Fibroblast of lung (primary cell): ENCODE data around the gene DHRS7C. TPM values are rescaled to one million over a fixed set of nuclear protein-coding genes. Genes with fewer than 3 reads are reported as not detected.
"Not testable (repeated sequence)": the region's sequence is repeated elsewhere in the genome, so short reads cannot be mapped to it uniquely, and the experiment has no call there.

Source experiments
- DNase-seq, 2 donors: peaks; one replicate each; pipeline versions ENCODE4 v3.0.0 to v3.0.0-alpha.2; 2010; ENCODE audit warnings: low read depth in 2 of 2
- H2AFZ ChIP-seq: 2 replicates; pipeline ENCODE4 v1.5.1; 2012; ENCODE audit warnings: low read length, control low read depth, inconsistent platforms
- H3K27ac ChIP-seq: 2 replicates; pipeline ENCODE4 v1.5.1; 2011; ENCODE audit warnings: low read length, control low read depth; ENCODE audit not compliant: insufficient read depth
- H3K27me3 ChIP-seq: 2 replicates; pipeline ENCODE4 v1.5.1; 2011; ENCODE audit warnings: mild to moderate bottlenecking, low read length; ENCODE audit not compliant: control insufficient read depth, insufficient read depth
- H3K36me3 ChIP-seq: 2 replicates; pipeline ENCODE4 v1.5.1; 2011; ENCODE audit warnings: low read length; ENCODE audit not compliant: control insufficient read depth, insufficient read depth
- H3K4me1 ChIP-seq: 2 replicates; pipeline ENCODE4 v1.5.1; 2011; ENCODE audit warnings: low read length; ENCODE audit not compliant: control insufficient read depth, insufficient read depth; ENCODE audit errors: extremely low read depth
- H3K4me2 ChIP-seq: 2 replicates; pipeline ENCODE4 v1.5.1; 2011; ENCODE audit warnings: low read length, control low read depth; ENCODE audit not compliant: insufficient read depth; ENCODE audit errors: extremely low read depth
- H3K4me3 ChIP-seq, 4 experiments: fragments of 200-600 bp in 1 of 4; sonication (generic) in 1 of 4; replicated peaks in 1 of 4; 2 replicates each; pipeline ENCODE4 v1.5.1; 2011 to 2016; ENCODE audit warnings: low read length in 4 of 4, low read depth in 3 of 4, mild to moderate bottlenecking in 3 of 4, control low read depth in 2 of 4, inconsistent platforms in 1 of 4, mixed read lengths in 1 of 4; ENCODE audit not compliant: insufficient read depth in 1 of 4; ENCODE audit errors: control extremely low read depth in 1 of 4
- H3K79me2 ChIP-seq: 2 replicates; pipeline ENCODE4 v1.5.1; 2012; ENCODE audit warnings: mild to moderate bottlenecking, low read length, inconsistent platforms; ENCODE audit not compliant: control insufficient read depth, insufficient read depth
- H3K9ac ChIP-seq: 2 replicates; pipeline ENCODE4 v1.5.1; 2011; ENCODE audit warnings: mild to moderate bottlenecking, low read length, control low read depth; ENCODE audit not compliant: insufficient read depth
- H3K9me3 ChIP-seq: 2 replicates; pipeline ENCODE4 v1.5.1; 2012; ENCODE audit warnings: low read depth, low read length; ENCODE audit not compliant: control insufficient read depth, insufficient read depth
- H4K20me1 ChIP-seq: 2 replicates; pipeline ENCODE4 v1.5.1; 2011; ENCODE audit warnings: low read length; ENCODE audit not compliant: control insufficient read depth, insufficient read depth; ENCODE audit errors: extremely low read depth
- CTCF ChIP-seq, 2 donors: IDR thresholded peaks in 1 of 2; conservative IDR thresholded peaks in 1 of 2; 1 replicate in 1 of 2; 2 replicates in 1 of 2; pipeline ENCODE4 v1.5.1; 2011 to 2012; ENCODE audit warnings: low read length in 2 of 2, control low read depth in 1 of 2, inconsistent platforms in 1 of 2, low read depth in 1 of 2, mild to moderate bottlenecking in 1 of 2
- EZH2 ChIP-seq: IDR thresholded peaks from 2 replicates; pipeline ENCODE4 v1.5.1; 2012; ENCODE audit warnings: low read length, control low read depth, mild to moderate bottlenecking; ENCODE audit errors: missing control alignments
- polyA plus RNA-seq, 2 donors: library from polyadenylated mRNA; depleted of rRNA in 1 of 2; stranded (reverse) in 1 of 2; unstranded in 1 of 2; fragments of >200 nt; gene quantifications; 2 replicates each; pipeline ENCODE4 v1.2.1, GENCODE V29; 2011 to 2012; ENCODE audit warnings: missing spikeins in 1 of 2
- total RNA-seq: library from RNA; depleted of rRNA; stranded (reverse); fragments of >200 nt; gene quantifications from 2 replicates; pipeline ENCODE4 v1.2.1, GENCODE V29; 2014

Gene DHRS7C
- total and polyA plus RNA-seq, 2 donors (not counting 1 experiment from before 2014, with no cell fraction given): not detected

DNA sequence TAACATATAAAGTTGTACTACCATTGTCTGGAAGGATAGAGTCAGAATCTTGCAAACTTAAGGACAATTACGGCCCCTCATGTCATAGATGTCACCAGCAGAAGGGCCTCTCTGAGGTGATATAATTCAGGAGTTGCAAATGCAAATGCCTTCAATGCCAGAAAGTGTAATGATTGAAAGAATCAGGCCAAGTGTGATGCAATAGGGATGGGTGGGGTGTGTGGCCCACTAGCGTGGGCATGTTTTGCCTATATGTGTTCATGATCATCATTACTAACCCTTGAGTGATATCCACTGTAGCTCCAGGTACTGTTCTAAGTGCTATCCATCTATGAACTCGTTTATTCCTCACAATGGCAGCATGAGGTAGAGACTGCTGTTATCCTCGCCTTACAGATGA is 1.1 kb downstream of the DHRS7C start:
- no peak for DNase-seq
- H3K36me3 ChIP-seq: no peaks in the 10 kb centered on the region
- no peaks in the 10 kb centered on the region for H3K4me1 ChIP-seq
- no peaks in the 10 kb centered on the region for H4K20me1 ChIP-seq
- no peak overlapping the region for H2AFZ ChIP-seq
- H3K9ac ChIP-seq: no peak overlapping the region
- TF ChIP-seq CTCF (conservative IDR thresholded peaks at IDR 0.05 in 1 of 2, IDR thresholded peaks at IDR 0.05 in 1 of 2; ENCODE audit: low read depth in 1 of 2, low read length in 2 of 2) (no peak), EZH2 (no peak)
- no peak overlapping the region for H3K4me2 ChIP-seq
- no peaks in the 10 kb centered on the region for H3K79me2 ChIP-seq
- no peak overlapping the region for H3K27ac ChIP-seq
- no peaks in the 10 kb centered on the region for H3K27me3 ChIP-seq
- no peak overlapping the region for H3K4me3 ChIP-seq
- H3K9me3 ChIP-seq: no peaks in the 10 kb centered on the region

DNA sequence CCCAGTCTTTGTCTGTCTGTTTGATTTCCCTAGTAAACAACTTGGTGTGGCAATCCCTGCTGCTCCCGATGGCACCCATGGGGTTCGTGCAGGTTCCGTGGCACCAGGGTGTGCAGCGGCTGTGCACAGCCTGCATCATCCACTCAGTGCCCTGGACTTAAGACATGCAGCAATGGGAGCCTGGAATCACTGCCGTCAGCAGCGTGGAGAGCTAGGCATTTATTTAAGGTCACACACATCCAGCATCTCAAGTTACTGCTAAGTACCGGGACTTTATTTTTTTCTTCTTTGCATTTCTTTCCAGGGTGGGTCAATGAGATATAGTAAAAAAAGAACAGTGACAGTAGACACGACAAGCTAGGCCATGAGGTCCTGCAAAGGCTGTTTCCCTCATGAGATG is 2.8 kb downstream of the DHRS7C start:
- H3K27ac ChIP-seq: no peak overlapping the region
- DNase-seq: no peak
- no peaks in the 10 kb centered on the region for H3K79me2 ChIP-seq
- TF ChIP-seq CTCF (conservative IDR thresholded peaks at IDR 0.05 in 1 of 2, IDR thresholded peaks at IDR 0.05 in 1 of 2; ENCODE audit: low read depth in 1 of 2, low read length in 2 of 2) (no peak), EZH2 (no peak)
- H3K9ac ChIP-seq: no peak overlapping the region
- H3K27me3 ChIP-seq: no peaks in the 10 kb centered on the region
- H2AFZ ChIP-seq: no peak overlapping the region
- H3K4me1 ChIP-seq: no peaks in the 10 kb centered on the region
- H4K20me1 ChIP-seq: no peaks in the 10 kb centered on the region
- no peak overlapping the region for H3K4me3 ChIP-seq
- no peak overlapping the region for H3K4me2 ChIP-seq
- no peaks in the 10 kb centered on the region for H3K9me3 ChIP-seq
- no peaks in the 10 kb centered on the region for H3K36me3 ChIP-seq

- H3K36me3 ChIP-seq: no peaks in the 10 kb centered on the region
- H3K4me3 ChIP-seq: no peak overlapping the region
- H4K20me1 ChIP-seq: no peaks in the 10 kb centered on the region
- no peak overlapping the region for H3K4me2 ChIP-seq
- no peak overlapping the region for H2AFZ ChIP-seq
- TF ChIP-seq EZH2 (no peak), CTCF (conservative IDR thresholded peaks at IDR 0.05 in 1 of 2, IDR thresholded peaks at IDR 0.05 in 1 of 2; ENCODE audit: low read depth in 1 of 2, low read length in 2 of 2) (no peak)
- no peaks in the 10 kb centered on the region for H3K9me3 ChIP-seq
- H3K4me1 ChIP-seq: no peaks in the 10 kb centered on the region
- no peak overlapping the region for H3K27ac ChIP-seq
- no peak for DNase-seq
- H3K9ac ChIP-seq: no peak overlapping the region
- no peaks in the 10 kb centered on the region for H3K79me2 ChIP-seq
- no peaks in the 10 kb centered on the region for H3K27me3 ChIP-seq
These were observed 6.8 kb downstream of the DHRS7C start for GRCh38 chr17:9784544-9784943.

GRCh38 chr17:9783465-9783864 is 7.9 kb downstream of the DHRS7C start:
- not testable (repeated sequence) for H3K36me3 ChIP-seq, H3K4me1 ChIP-seq, H3K27me3 ChIP-seq, H2AFZ ChIP-seq, H3K9me3 ChIP-seq, DNase-seq, H3K79me2 ChIP-seq, H3K9ac ChIP-seq, H4K20me1 ChIP-seq, H3K27ac ChIP-seq, H3K4me3 ChIP-seq, H3K4me2 ChIP-seq
